ENCODE data around the gene ZNF865.

ZNF865 gene

GRCh38 chr19:55617426-55617825 lies 12.0 kb downstream of the ZNF865 start:
- no peaks in the 10 kb centered on the region for H3K9me3 Mint-ChIP-seq
- no peak for DNase-seq
- H3K4me3 Mint-ChIP-seq = no peak overlapping the region
- H3K4me1 Mint-ChIP-seq = peaks cover 5% of the 10 kb centered on the region
- no peak for TF ChIP-seq CTCF (IDR thresholded peaks at IDR 0.05)
- no peaks in the 10 kb centered on the region for H3K27me3 Mint-ChIP-seq (ENCODE audit: low read depth, poor library complexity)
- H3K36me3 Mint-ChIP-seq (ENCODE audit: low read depth) = peaks cover 39% of the 10 kb centered on the region
- peak overlapping the region; percentile 93 for H3K27ac Mint-ChIP-seq

- H3K27ac Mint-ChIP-seq = peak overlapping the region; percentile 77
- no peaks in the 10 kb centered on the region for H3K27me3 Mint-ChIP-seq (ENCODE audit: low read depth, poor library complexity)
- peaks cover 33% of the 10 kb centered on the region for H3K36me3 Mint-ChIP-seq (ENCODE audit: low read depth)
- no peak overlapping the region for H3K4me3 Mint-ChIP-seq
- DNase-seq = no peak
- no peaks in the 10 kb centered on the region for H3K9me3 Mint-ChIP-seq
- TF ChIP-seq CTCF (IDR thresholded peaks at IDR 0.05) = no peak
- H3K4me1 Mint-ChIP-seq = peaks cover 9% of the 10 kb centered on the region
These were observed 13.0 kb downstream of the ZNF865 start for GRCh38 chr19:55618426-55618825.

GRCh38 chr19:55619286-55619685 lies 13.8 kb downstream of the ZNF865 start:
- no peak overlapping the region for H3K4me3 Mint-ChIP-seq
- no peaks in the 10 kb centered on the region for H3K9me3 Mint-ChIP-seq
- H3K27ac Mint-ChIP-seq = peak overlapping the region; percentile 91
- no peak for TF ChIP-seq CTCF (IDR thresholded peaks at IDR 0.05)
- H3K27me3 Mint-ChIP-seq (ENCODE audit: low read depth, poor library complexity) = no peaks in the 10 kb centered on the region
- peaks cover 16% of the 10 kb centered on the region for H3K4me1 Mint-ChIP-seq
- peaks cover 40% of the 10 kb centered on the region for H3K36me3 Mint-ChIP-seq (ENCODE audit: low read depth)
- no peak for DNase-seq

- Mint-ChIP-seq H3K27ac (peak overlapping the region; percentile 68), H3K27me3 (ENCODE audit: low read depth, poor library complexity) (no peaks in the 10 kb centered on the region), H3K4me3 (no peak overlapping the region)
These were observed 15.2 kb downstream of the ZNF865 start for GRCh38 chr19:55620410-55621204.

GRCh38 chr19:55621205-55621672 lies 15.8 kb downstream of the ZNF865 start:
- Mint-ChIP-seq H3K27me3 (ENCODE audit: low read depth, poor library complexity) (no peaks in the 10 kb centered on the region), H3K9me3 (no peaks in the 10 kb centered on the region), H3K27ac (no peak overlapping the region), H3K4me3 (no peak overlapping the region), H3K4me1 (peaks cover 23% of the 10 kb centered on the region), H3K36me3 (ENCODE audit: low read depth) (peaks cover 40% of the 10 kb centered on the region)
- TF ChIP-seq CTCF (IDR thresholded peaks at IDR 0.05) = no peak
- DNase-seq = no peak

More at GRCh38 chr19:55620410-55621204, 15.2 kb downstream of the ZNF865 start:
- Mint-ChIP-seq H3K4me1 (peaks cover 23% of the 10 kb centered on the region), H3K36me3 (ENCODE audit: low read depth) (peaks cover 40% of the 10 kb centered on the region), H3K9me3 (no peaks in the 10 kb centered on the region)
- no peak for TF ChIP-seq CTCF (IDR thresholded peaks at IDR 0.05)
- no peak for DNase-seq

All from nephron progenitor cell (in vitro differentiated cells).